Inferior parietal cortex (tissue), 1 donor: ENCODE results near the gene FAM162A.
"Not testable (repeated sequence)": the region's sequence is repeated elsewhere in the genome, so short reads cannot be mapped to it uniquely, and the experiment has no call there.

Experiments
- DNase-seq: peaks from one replicate; pipeline ENCODE4 v3.0.0-alpha.2; 2016; ENCODE audit errors: extremely low spot score

FAM162A gene

GRCh38 chr3:122383771-122384697 is at the start of gene FAM162A:
Gene FAM162A (plus strand): TSS chr3:122384182. CDS start chr3:122384266, 84 bp downstream.
- peak; percentile 94 for DNase-seq

- DNase-seq: no peak
Observed at GRCh38 chr3:122342803-122343202, 41.2 kb upstream of the FAM162A start.

- no peak for DNase-seq
Observed at GRCh38 chr3:122343654-122344053, 40.3 kb upstream of the FAM162A start.

GRCh38 chr3:122349171-122349570 is 34.8 kb upstream of the FAM162A start:
- no peak for DNase-seq

GRCh38 chr3:122350814-122351418 is 33.1 kb upstream of the FAM162A start:
- no peak for DNase-seq

GRCh38 chr3:122351612-122352011 is 32.4 kb upstream of the FAM162A start:
- DNase-seq: no peak

GRCh38 chr3:122353215-122353614 is 30.8 kb upstream of the FAM162A start:
- no peak for DNase-seq

- no peak for DNase-seq
Observed at GRCh38 chr3:122353893-122354401, 30.0 kb upstream of the FAM162A start.

- DNase-seq: no peak
Observed at GRCh38 chr3:122355612-122356011, 28.4 kb upstream of the FAM162A start.

GRCh38 chr3:122356402-122356801 is 27.6 kb upstream of the FAM162A start:
- DNase-seq: peak; percentile 18

- DNase-seq: no peak
Observed at GRCh38 chr3:122357828-122358702, 25.9 kb upstream of the FAM162A start.

- DNase-seq: no peak
Observed at GRCh38 chr3:122358703-122359032, 25.3 kb upstream of the FAM162A start.

GRCh38 chr3:122362026-122362425 is 22.0 kb upstream of the FAM162A start:
- no peak for DNase-seq

GRCh38 chr3:122364490-122364889 is 19.5 kb upstream of the FAM162A start:
- DNase-seq: no peak

GRCh38 chr3:122365073-122365472 is 18.9 kb upstream of the FAM162A start:
- DNase-seq: no peak

- DNase-seq: not testable (repeated sequence)
Observed at GRCh38 chr3:122365582-122366378, 18.2 kb upstream of the FAM162A start.

- DNase-seq: no peak
Observed at GRCh38 chr3:122366379-122366749, 17.6 kb upstream of the FAM162A start.

GRCh38 chr3:122374034-122374433 is 9.9 kb upstream of the FAM162A start:
- no peak for DNase-seq

- no peak for DNase-seq
Observed at GRCh38 chr3:122377975-122378374, 6.0 kb upstream of the FAM162A start.

GRCh38 chr3:122382888-122383666 is 905 bp upstream of the FAM162A start, which contains the start of gene MIX23:
Gene MIX23 (minus strand): TSS chr3:122383231. CDS start chr3:122383224, 7 bp downstream.
- DNase-seq: peak; percentile 87
